Measurements from ENCODE around the gene REV3L. TPM values are rescaled to one million over a fixed set of nuclear protein-coding genes. Genes with fewer than 3 reads are reported as not detected.

Gene REV3L
- total RNA-seq, 1 experiment from 2014 or later: 12.8 TPM

DNA sequence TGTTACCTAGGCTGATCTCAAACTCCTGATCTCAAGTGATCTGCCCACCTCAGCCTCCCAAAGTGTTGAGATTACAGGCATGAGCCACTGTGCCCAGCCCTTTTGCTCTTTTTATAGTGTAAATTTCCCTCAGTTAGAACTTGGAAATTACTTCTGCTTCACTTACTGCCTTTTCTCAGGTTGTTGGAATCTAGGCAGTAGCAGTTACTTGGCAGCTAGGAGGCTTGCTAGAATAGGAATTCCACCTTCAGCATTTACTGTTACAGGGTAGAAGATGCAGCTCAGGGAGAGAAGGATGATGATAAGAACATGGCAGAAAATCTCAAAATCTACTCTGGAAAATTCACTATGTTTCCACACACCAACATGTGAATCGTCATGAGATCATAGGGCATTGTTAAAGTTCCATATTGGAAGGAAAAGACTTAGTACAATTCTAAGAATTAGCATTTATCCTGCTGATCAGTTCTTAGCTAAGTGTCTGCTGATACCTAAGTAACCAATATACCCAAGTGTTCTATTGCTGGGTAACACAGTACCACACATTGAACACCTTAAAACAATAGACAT is 213.5 kb downstream of the REV3L start:
- intact Hi-C loops (cut with micrococcal nuclease): no loop called here

More for the DNA sequence above, 213.5 kb downstream of the REV3L start:
- peaks cover 3% of the 10 kb centered on the region; the same call in 1 of the 2 replicates for H3K79me2 ChIP-seq (ENCODE audit: insufficient read depth, low read length)
- DNase-seq (ENCODE audit: low read depth, low spot score): no peak
- H4K20me1 ChIP-seq (ENCODE audit: insufficient read depth): no peaks in the 10 kb centered on the region
- ChIA-PET CTCF (no interaction called here), RAD21 (ENCODE audit: low non-redundant PET in 1 of 2, low total read pairs in 2 of 2, uncharacterized antibody in 2 of 2, unreplicated experiment in 2 of 2) (no interaction called here), POLR2A (no interaction called here)
- H3K4me2 ChIP-seq (ENCODE audit: low read length): no peak overlapping the region
- H3K27me3 ChIP-seq (ENCODE audit: insufficient read depth, low read length): no peaks in the 10 kb centered on the region
- H2AFZ ChIP-seq (ENCODE audit: low read depth, low read length, poor library complexity, severe bottlenecking): no peak overlapping the region
- no peak overlapping the region for H3K27ac ChIP-seq (ENCODE audit: low read depth, low read length)
- no peak for ATAC-seq
- H3K9me3 ChIP-seq (ENCODE audit: control insufficient read depth in 1 of 2, insufficient read depth in 1 of 2, low read depth in 1 of 2, low read length in 2 of 2): peaks cover 0 to 3% of the 10 kb centered on the region in 2 experiments; a peak in 1 of 4 replicates
- no peaks in the 10 kb centered on the region for H3K4me1 ChIP-seq (ENCODE audit: control insufficient read depth in 1 of 2, insufficient read depth in 2 of 2, low read length in 2 of 2)
- H3K9me2 ChIP-seq (ENCODE audit: insufficient read depth): no peaks in the 10 kb centered on the region
- TF ChIP-seq, protein P1, sequence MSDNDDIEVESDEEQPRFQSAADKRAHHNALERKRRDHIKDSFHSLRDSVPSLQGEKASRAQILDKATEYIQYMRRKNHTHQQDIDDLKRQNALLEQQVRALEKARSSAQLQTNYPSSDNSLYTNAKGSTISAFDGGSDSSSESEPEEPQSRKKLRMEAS (IDR thresholded peaks at IDR 0.05): no peak
- TF ChIP-seq, protein P2, sequence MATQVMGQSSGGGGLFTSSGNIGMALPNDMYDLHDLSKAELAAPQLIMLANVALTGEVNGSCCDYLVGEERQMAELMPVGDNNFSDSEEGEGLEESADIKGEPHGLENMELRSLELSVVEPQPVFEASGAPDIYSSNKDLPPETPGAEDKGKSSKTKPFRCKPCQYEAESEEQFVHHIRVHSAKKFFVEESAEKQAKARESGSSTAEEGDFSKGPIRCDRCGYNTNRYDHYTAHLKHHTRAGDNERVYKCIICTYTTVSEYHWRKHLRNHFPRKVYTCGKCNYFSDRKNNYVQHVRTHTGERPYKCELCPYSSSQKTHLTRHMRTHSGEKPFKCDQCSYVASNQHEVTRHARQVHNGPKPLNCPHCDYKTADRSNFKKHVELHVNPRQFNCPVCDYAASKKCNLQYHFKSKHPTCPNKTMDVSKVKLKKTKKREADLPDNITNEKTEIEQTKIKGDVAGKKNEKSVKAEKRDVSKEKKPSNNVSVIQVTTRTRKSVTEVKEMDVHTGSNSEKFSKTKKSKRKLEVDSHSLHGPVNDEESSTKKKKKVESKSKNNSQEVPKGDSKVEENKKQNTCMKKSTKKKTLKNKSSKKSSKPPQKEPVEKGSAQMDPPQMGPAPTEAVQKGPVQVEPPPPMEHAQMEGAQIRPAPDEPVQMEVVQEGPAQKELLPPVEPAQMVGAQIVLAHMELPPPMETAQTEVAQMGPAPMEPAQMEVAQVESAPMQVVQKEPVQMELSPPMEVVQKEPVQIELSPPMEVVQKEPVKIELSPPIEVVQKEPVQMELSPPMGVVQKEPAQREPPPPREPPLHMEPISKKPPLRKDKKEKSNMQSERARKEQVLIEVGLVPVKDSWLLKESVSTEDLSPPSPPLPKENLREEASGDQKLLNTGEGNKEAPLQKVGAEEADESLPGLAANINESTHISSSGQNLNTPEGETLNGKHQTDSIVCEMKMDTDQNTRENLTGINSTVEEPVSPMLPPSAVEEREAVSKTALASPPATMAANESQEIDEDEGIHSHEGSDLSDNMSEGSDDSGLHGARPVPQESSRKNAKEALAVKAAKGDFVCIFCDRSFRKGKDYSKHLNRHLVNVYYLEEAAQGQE (IDR thresholded peaks at IDR 0.05; ENCODE audit: low read depth): no peak
- TF ChIP-seq, protein P3, sequence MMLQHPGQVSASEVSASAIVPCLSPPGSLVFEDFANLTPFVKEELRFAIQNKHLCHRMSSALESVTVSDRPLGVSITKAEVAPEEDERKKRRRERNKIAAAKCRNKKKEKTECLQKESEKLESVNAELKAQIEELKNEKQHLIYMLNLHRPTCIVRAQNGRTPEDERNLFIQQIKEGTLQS (IDR thresholded peaks at IDR 0.05): no peak
- TF ChIP-seq SP1 (IDR thresholded peaks at IDR 0.05; ENCODE audit: low read depth): no peak
- no TSS peak for BruUV-seq (replicated peaks)
- H3K9ac ChIP-seq (ENCODE audit: low read length): no peak overlapping the region
- no peak overlapping the region for H3K4me3 ChIP-seq (replicated peaks in 1 of 2; ENCODE audit: low read depth in 1 of 2, low read length in 2 of 2)
- H3K36me3 ChIP-seq (ENCODE audit: control insufficient read depth in 1 of 2, insufficient read depth in 2 of 2, low read length in 2 of 2): peaks cover 10 to 17% of the 10 kb centered on the region in 2 experiments
